K562 (cell line): ENCODE measurements around the gene ANKS1B. TPM values are rescaled to one million over a fixed set of nuclear protein-coding genes. Genes with fewer than 3 reads are reported as not detected.

Experiments
- ATAC-seq: fragments of 200-7000 bp; cut with Tn5 transposase; 3 replicates; pipeline ENCODE4 v1.9.1; 2020; ENCODE audit warnings: moderate library complexity
- BruUV-seq: library from RNA; stranded (reverse); fragments of 400-500 nt; replicated peaks from 2 replicates; lab custom pipeline; 2021; lab: Mats Ljungman, UMichigan
- CTCF ChIA-PET: fragments of 300-600 bp; formaldehyde crosslinking; extraction: SDS; loops from one replicate; lab custom pipeline; 2021; ENCODE audit warnings: low intra/inter-chr PET ratio; lab: Yijun Ruan, JAX
- POLR2A ChIA-PET: fragments of 300-600, 350-650 bp; sonication (Branson Sonifier 250); formaldehyde crosslinking; extraction: SDS; loops from one replicate; lab custom pipeline; 2021; ENCODE audit warnings: antibody characterized with exemption, inconsistent platforms; lab: Yijun Ruan, JAX
- DNase-seq, 4 experiments: peaks; one replicate each; pipeline versions ENCODE4 v3.0.0 to v3.0.0-alpha.2; 2011 to 2018; ENCODE audit warnings: low spot score in 3 of 4, mixed read lengths in 3 of 4; ENCODE audit errors: extremely low read depth in 1 of 4
- FAIRE-seq: peaks from 2 replicates; lab custom pipeline; 2011; peaks lifted over from hg19 to GRCh38; lab: Jason Lieb, UNC
- H2AFZ ChIP-seq: 2 replicates; pipeline ENCODE4 v1.6.0; 2011; ENCODE audit warnings: low read depth, low read length, control low read depth, inconsistent platforms
- H3K27ac ChIP-seq: fragments of 200-600 bp; 3 replicates; pipeline ENCODE4 v1.8.0; 2011; ENCODE audit warnings: low read depth, mild to moderate bottlenecking, control low read depth, inconsistent platforms, low read length, moderate library complexity, mixed read lengths; ENCODE audit errors: extremely low read depth
- H3K27me3 ChIP-seq, 2 experiments: fragments of 300-600 bp in 1 of 2; 2 replicates in 1 of 2; 3 replicates in 1 of 2; pipeline versions ENCODE4 v1.6.0 to v1.8.0; 2011; ENCODE audit warnings: inconsistent platforms in 2 of 2, low read length in 2 of 2, mild to moderate bottlenecking in 1 of 2, mixed read lengths in 1 of 2, moderate library complexity in 1 of 2; ENCODE audit not compliant: control insufficient read depth in 2 of 2, insufficient read depth in 2 of 2
- H3K36me3 ChIP-seq: fragments of 300-600 bp; 3 replicates; pipeline ENCODE4 v1.8.0; 2011; ENCODE audit warnings: mild to moderate bottlenecking, low read length, inconsistent platforms; ENCODE audit not compliant: control insufficient read depth, insufficient read depth
- H3K4me1 ChIP-seq, 2 experiments: fragments of 200-600 bp in 1 of 2; replicated peaks in 1 of 2; 2 replicates in 1 of 2; 3 replicates in 1 of 2; pipeline versions ENCODE4 v1.5.1 to v1.8.0; 2011; ENCODE audit warnings: inconsistent platforms in 2 of 2, low read length in 2 of 2, mild to moderate bottlenecking in 1 of 2, mixed read lengths in 1 of 2, moderate library complexity in 1 of 2; ENCODE audit not compliant: control insufficient read depth in 2 of 2, insufficient read depth in 2 of 2
- H3K4me2 ChIP-seq: 2 replicates; pipeline ENCODE4 v1.6.1; 2011; ENCODE audit warnings: low read length, control low read depth, inconsistent platforms, mixed read lengths; ENCODE audit not compliant: insufficient read depth
- H3K4me3 ChIP-seq: fragments of 200-600 bp; sonication (generic), shearing (Covaris generic); 2 replicates; pipeline ENCODE4 v1.5.1; 2016; ENCODE audit warnings: control low read depth, inconsistent platforms
- H3K79me2 ChIP-seq: fragments of 200-600 bp; 3 replicates; pipeline ENCODE4 v1.8.0; 2011; ENCODE audit warnings: low read length, inconsistent platforms; ENCODE audit not compliant: control insufficient read depth, insufficient read depth
- H3K9ac ChIP-seq, 2 experiments: 2 replicates each; pipeline versions ENCODE4 v1.6.0 to v1.6.1; 2011; ENCODE audit warnings: low read depth in 2 of 2, low read length in 2 of 2, control low read depth in 1 of 2, inconsistent platforms in 1 of 2, mild to moderate bottlenecking in 1 of 2, mixed read lengths in 1 of 2; ENCODE audit not compliant: insufficient read depth in 1 of 2
- H3K9me1 ChIP-seq: one replicate; pipeline ENCODE4 v1.6.0; 2011; ENCODE audit warnings: inconsistent platforms, mild to moderate bottlenecking, low read length, moderate library complexity; ENCODE audit not compliant: control insufficient read depth, insufficient read depth
- H3K9me3 ChIP-seq: replicated peaks from 2 replicates; pipeline ENCODE4 v1.5.1; 2011; ENCODE audit warnings: low read depth, low read length, inconsistent platforms; ENCODE audit not compliant: control insufficient read depth, insufficient read depth
- H4K20me1 ChIP-seq: replicated peaks from 2 replicates; pipeline ENCODE4 v1.6.1; 2011; ENCODE audit warnings: low read length, inconsistent platforms, mixed read lengths; ENCODE audit not compliant: control insufficient read depth, insufficient read depth
- CHD2 ChIP-seq: IDR thresholded peaks from 2 replicates; pipeline ENCODE4 v1.6.1; 2011; ENCODE audit warnings: low read depth, low read length
- ELF1 ChIP-seq: fragments of 200-800 bp; sonication (Bioruptor generic); IDR thresholded peaks from 2 replicates; pipeline ENCODE4 v1.6.1; 2016; ENCODE audit warnings: missing genetic modification characterization, missing compliant biosample characterization
- ELF2 ChIP-seq: fragments of 250-450 bp; sonication (Bioruptor Pico); IDR thresholded peaks from 2 replicates; pipeline ENCODE4 v1.5.0; 2021; ENCODE audit warnings: mild to moderate bottlenecking
- GABPA ChIP-seq: fragments of 200-800 bp; sonication (Bioruptor generic); conservative IDR thresholded peaks from 2 replicates; pipeline ENCODE4 v1.6.1; 2016; ENCODE audit warnings: low read depth, missing genetic modification characterization, missing compliant biosample characterization
- POLR2A ChIP-seq: fragments of 450-650 bp; conservative IDR thresholded peaks from 2 replicates; pipeline ENCODE4 v1.6.1; 2016
- WGBS: fragments of 100-300 bp; shearing (Covaris generic); methylation state at CpG from one replicate; pipeline ENCODE4 v1.1.6; 2016; ENCODE audit warnings: low coverage, mixed read lengths; ENCODE audit not compliant: insufficient coverage; ENCODE audit errors: missing lambda C conversion rate; 5-methylcytosine and 5-hydroxymethylcytosine counted together
- in situ Hi-C: fragments of 300-500 bp; cut with MboI; formaldehyde crosslinking; loops from 4 replicates; pipeline ENCODE4 v1.15.0; 2018; ENCODE audit warnings: inconsistent platforms, mixed read lengths
- intact Hi-C: fragments of 100-400 bp; cut with micrococcal nuclease; formaldehyde crosslinking; loops from 2 replicates; pipeline ENCODE4 v1.14.2; 2022
- polyA plus RNA-seq, 8 experiments: library from polyadenylated mRNA; depleted of rRNA in 4 of 8; stranded (reverse) in 5 of 8; unstranded in 3 of 8; fragments of >200 nt; fragmentation: Nextera tagmentation in 2 of 8; fragmentation: Illumina TruSeq in 1 of 8; extraction: Ambion mirVana in 2 of 8; extraction: Trizol in 1 of 8; gene quantifications; 2 replicates each; pipeline versions ENCODE4 v1.2.1 to v1.2.3, GENCODE V29; 2011 to 2014; ENCODE audit warnings: inconsistent platforms in 1 of 8, missing spikeins in 1 of 8
- total RNA-seq, 7 experiments: library from RNA; depleted of rRNA in 6 of 7; stranded (reverse); fragments of >200 nt in 6 of 7; fragmentation: Illumina TruSeq in 2 of 7; extraction: Trizol in 2 of 7; gene quantifications; 2 replicates each; pipeline versions ENCODE4 v1.2.1 to v1.2.3, GENCODE V29; 2011 to 2021; ENCODE audit warnings: low replicate concordance in 1 of 7
- TF ChIP-seq, protein P1 (sequence below): fragments of 250-450 bp; sonication (Bioruptor Pico); IDR thresholded peaks from 2 replicates; pipeline ENCODE4 v1.4.0; 2020; ENCODE audit warnings: borderline replicate concordance
- TF ChIP-seq, protein P2 (sequence below): fragments of 200-800 bp; sonication (Bioruptor generic); IDR thresholded peaks from 2 replicates; pipeline ENCODE4 v1.6.1; 2017; ENCODE audit warnings: missing genetic modification characterization, missing compliant biosample characterization
- TF ChIP-seq, protein P3 (sequence below): sonication (generic); formaldehyde crosslinking; IDR thresholded peaks from 2 replicates; pipeline ENCODE4 v1.8.1; 2023; ENCODE audit warnings: missing genetic modification reagents, mild to moderate bottlenecking, borderline replicate concordance
- TF ChIP-seq, protein P4 (sequence below): fragments of 250-450 bp; sonication (Bioruptor Pico); IDR thresholded peaks from 2 replicates; pipeline ENCODE4 v1.8.0; 2021; ENCODE audit warnings: moderate library complexity, mild to moderate bottlenecking, inconsistent platforms

ANKS1B gene
- total and polyA plus RNA-seq, 9 of the 15 experiments (the other 6 are each of a cell fraction or from before 2014, with no cell fraction given) = 0.04 to 0.47 (median 0.28) TPM; not detected in 4

DNA sequence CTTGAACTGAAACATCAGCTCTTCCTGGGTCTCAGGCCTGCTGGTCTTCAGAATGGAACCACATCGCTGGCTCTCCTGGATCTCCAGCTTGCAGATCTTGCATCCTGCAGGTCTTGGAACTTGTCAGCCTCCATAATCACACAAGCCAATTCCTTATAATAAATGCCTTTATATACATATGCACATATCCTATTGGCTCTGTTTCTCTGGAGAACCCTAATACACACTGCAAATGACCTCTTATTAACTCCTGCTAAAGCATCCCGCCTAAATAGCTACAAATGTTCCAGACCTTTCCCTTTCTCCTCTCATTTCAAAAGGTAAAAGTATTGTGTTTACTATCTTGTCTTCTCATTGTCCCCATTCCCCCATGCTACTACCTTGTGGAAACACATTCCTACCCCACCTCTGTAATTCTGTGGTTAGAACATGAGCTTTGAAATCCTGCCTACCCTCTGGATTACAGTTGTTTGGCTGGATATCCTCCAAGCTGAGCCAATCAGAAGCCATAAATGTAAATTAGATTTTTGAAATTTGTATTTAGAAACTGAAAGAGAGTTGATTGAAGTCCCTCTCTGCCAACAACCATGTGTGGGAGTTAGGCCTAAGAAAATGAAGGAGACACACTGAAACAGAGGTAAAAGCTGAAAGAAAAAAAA is 58.1 kb downstream of the ANKS1B start:
- H3K9ac ChIP-seq = no peak overlapping the region
- BruUV-seq = no TSS peak
- FAIRE-seq = no peak
- TF ChIP-seq, protein P1, sequence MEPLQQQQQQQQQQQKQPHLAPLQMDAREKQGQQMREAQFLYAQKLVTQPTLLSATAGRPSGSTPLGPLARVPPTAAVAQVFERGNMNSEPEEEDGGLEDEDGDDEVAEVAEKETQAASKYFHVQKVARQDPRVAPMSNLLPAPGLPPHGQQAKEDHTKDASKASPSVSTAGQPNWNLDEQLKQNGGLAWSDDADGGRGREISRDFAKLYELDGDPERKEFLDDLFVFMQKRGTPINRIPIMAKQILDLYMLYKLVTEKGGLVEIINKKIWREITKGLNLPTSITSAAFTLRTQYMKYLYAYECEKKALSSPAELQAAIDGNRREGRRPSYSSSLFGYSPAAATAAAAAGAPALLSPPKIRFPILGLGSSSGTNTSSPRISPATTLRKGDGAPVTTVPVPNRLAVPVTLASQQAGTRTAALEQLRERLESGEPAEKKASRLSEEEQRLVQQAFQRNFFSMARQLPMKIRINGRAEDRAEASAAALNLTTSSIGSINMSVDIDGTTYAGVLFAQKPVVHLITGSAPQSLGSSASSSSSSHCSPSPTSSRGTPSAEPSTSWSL (CRISPR knock-in tag) = no peak
- no peak for TF ChIP-seq ELF2 (CRISPR knock-in tag)
- TF ChIP-seq, protein P2, sequence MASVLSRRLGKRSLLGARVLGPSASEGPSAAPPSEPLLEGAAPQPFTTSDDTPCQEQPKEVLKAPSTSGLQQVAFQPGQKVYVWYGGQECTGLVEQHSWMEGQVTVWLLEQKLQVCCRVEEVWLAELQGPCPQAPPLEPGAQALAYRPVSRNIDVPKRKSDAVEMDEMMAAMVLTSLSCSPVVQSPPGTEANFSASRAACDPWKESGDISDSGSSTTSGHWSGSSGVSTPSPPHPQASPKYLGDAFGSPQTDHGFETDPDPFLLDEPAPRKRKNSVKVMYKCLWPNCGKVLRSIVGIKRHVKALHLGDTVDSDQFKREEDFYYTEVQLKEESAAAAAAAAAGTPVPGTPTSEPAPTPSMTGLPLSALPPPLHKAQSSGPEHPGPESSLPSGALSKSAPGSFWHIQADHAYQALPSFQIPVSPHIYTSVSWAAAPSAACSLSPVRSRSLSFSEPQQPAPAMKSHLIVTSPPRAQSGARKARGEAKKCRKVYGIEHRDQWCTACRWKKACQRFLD = no peak
- no peak for TF ChIP-seq POLR2A
- no peak for TF ChIP-seq ELF1
- TF ChIP-seq, protein P3, sequence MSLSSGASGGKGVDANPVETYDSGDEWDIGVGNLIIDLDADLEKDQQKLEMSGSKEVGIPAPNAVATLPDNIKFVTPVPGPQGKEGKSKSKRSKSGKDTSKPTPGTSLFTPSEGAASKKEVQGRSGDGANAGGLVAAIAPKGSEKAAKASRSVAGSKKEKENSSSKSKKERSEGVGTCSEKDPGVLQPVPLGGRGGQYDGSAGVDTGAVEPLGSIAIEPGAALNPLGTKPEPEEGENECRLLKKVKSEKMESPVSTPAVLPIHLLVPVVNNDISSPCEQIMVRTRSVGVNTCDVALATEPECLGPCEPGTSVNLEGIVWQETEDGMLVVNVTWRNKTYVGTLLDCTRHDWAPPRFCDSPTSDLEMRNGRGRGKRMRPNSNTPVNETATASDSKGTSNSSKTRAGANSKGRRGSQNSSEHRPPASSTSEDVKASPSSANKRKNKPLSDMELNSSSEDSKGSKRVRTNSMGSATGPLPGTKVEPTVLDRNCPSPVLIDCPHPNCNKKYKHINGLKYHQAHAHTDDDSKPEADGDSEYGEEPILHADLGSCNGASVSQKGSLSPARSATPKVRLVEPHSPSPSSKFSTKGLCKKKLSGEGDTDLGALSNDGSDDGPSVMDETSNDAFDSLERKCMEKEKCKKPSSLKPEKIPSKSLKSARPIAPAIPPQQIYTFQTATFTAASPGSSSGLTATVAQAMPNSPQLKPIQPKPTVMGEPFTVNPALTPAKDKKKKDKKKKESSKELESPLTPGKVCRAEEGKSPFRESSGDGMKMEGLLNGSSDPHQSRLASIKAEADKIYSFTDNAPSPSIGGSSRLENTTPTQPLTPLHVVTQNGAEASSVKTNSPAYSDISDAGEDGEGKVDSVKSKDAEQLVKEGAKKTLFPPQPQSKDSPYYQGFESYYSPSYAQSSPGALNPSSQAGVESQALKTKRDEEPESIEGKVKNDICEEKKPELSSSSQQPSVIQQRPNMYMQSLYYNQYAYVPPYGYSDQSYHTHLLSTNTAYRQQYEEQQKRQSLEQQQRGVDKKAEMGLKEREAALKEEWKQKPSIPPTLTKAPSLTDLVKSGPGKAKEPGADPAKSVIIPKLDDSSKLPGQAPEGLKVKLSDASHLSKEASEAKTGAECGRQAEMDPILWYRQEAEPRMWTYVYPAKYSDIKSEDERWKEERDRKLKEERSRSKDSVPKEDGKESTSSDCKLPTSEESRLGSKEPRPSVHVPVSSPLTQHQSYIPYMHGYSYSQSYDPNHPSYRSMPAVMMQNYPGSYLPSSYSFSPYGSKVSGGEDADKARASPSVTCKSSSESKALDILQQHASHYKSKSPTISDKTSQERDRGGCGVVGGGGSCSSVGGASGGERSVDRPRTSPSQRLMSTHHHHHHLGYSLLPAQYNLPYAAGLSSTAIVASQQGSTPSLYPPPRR (CRISPR knock-in tag) = no peak
- no peak for TF ChIP-seq GABPA (tag)
- TF ChIP-seq CHD2 = no peak
- TF ChIP-seq, protein P4, sequence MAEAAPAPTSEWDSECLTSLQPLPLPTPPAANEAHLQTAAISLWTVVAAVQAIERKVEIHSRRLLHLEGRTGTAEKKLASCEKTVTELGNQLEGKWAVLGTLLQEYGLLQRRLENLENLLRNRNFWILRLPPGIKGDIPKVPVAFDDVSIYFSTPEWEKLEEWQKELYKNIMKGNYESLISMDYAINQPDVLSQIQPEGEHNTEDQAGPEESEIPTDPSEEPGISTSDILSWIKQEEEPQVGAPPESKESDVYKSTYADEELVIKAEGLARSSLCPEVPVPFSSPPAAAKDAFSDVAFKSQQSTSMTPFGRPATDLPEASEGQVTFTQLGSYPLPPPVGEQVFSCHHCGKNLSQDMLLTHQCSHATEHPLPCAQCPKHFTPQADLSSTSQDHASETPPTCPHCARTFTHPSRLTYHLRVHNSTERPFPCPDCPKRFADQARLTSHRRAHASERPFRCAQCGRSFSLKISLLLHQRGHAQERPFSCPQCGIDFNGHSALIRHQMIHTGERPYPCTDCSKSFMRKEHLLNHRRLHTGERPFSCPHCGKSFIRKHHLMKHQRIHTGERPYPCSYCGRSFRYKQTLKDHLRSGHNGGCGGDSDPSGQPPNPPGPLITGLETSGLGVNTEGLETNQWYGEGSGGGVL = no peak

More for the DNA sequence above, 58.1 kb downstream of the ANKS1B start:
- no peaks in the 10 kb centered on the region for H4K20me1 ChIP-seq
- no peaks in the 10 kb centered on the region for H3K9me1 ChIP-seq
- ChIA-PET CTCF (no interaction called here), POLR2A (no interaction called here)
- H3K9me3 ChIP-seq = no peaks in the 10 kb centered on the region
- in situ Hi-C loops = no loop called here
- 0% methylated on average over 2 of the region's 2 CpGs for WGBS
- H3K27ac ChIP-seq = no peak overlapping the region
- no peak overlapping the region for H3K4me2 ChIP-seq
- ATAC-seq (no peak), DNase-seq (no peak)
- intact Hi-C loops = no loop called here
- H3K4me1 ChIP-seq = no peaks in the 10 kb centered on the region
- H3K79me2 ChIP-seq = no peaks in the 10 kb centered on the region
- H3K4me3 ChIP-seq = no peak overlapping the region
- no peaks in the 10 kb centered on the region for H3K27me3 ChIP-seq
- no peak overlapping the region for H2AFZ ChIP-seq
- H3K36me3 ChIP-seq = no peaks in the 10 kb centered on the region
